ENCODE results near the gene PARP8. TPM values are rescaled to one million over a fixed set of nuclear protein-coding genes. Genes with fewer than 3 reads are reported as not detected.

Gene PARP8
- total and polyA plus RNA-seq, 4 donors: 11.6 to 59.4 (median 25.3) TPM

DNA sequence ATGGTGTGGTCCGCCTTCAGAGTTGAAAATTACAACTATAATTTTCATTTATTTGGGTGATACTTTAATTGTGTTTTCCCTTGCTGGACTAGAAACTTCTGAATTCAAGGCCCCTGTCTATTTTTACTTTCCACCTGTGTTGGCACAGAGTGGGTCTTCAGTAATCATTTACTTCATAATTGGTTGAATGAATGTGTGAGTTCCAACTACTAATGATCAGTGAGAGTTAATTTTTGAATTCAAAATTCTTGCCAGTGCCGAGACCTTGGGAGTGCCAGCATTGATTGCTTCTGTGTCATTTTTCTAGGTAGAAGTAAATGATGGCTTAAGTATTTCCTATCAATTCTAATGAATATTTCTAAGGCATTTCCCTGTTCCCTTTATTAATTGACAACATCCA lies 61.4 kb downstream of the PARP8 start:
- no peak overlapping the region for H3K9ac ChIP-seq (ENCODE audit: insufficient read depth in 1 of 2, low read length in 2 of 2)
- H3K27me3 ChIP-seq (ENCODE audit: control insufficient read depth in 3 of 3, insufficient read depth in 3 of 3, low read length in 2 of 3): no peaks in the 10 kb centered on the region
- no peak for DNase-seq
- H3K36me3 ChIP-seq (ENCODE audit: control insufficient read depth in 4 of 4, insufficient read depth in 4 of 4, low read length in 4 of 4): no peaks in the 10 kb centered on the region
- ATAC-seq (ENCODE audit: insufficient read depth, low FRiP score): no peak
- no peak overlapping the region for H3K4me3 ChIP-seq
- WGBS, 2 donors: 95 to 99% methylated on average over 2 of the region's 2 CpGs
- peaks cover 0 to 2% (median 0%) of the 10 kb centered on the region in 5 donors for H3K4me1 ChIP-seq (ENCODE audit: control insufficient read depth in 5 of 5, insufficient read depth in 5 of 5, low read length in 5 of 5)
- TF ChIP-seq, protein P1, sequence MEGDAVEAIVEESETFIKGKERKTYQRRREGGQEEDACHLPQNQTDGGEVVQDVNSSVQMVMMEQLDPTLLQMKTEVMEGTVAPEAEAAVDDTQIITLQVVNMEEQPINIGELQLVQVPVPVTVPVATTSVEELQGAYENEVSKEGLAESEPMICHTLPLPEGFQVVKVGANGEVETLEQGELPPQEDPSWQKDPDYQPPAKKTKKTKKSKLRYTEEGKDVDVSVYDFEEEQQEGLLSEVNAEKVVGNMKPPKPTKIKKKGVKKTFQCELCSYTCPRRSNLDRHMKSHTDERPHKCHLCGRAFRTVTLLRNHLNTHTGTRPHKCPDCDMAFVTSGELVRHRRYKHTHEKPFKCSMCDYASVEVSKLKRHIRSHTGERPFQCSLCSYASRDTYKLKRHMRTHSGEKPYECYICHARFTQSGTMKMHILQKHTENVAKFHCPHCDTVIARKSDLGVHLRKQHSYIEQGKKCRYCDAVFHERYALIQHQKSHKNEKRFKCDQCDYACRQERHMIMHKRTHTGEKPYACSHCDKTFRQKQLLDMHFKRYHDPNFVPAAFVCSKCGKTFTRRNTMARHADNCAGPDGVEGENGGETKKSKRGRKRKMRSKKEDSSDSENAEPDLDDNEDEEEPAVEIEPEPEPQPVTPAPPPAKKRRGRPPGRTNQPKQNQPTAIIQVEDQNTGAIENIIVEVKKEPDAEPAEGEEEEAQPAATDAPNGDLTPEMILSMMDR (IDR thresholded peaks at IDR 0.05; ENCODE audit: control extremely low read depth, extremely low read depth): no peak
- H3K9me3 ChIP-seq (ENCODE audit: control insufficient read depth in 4 of 4, insufficient read depth in 3 of 4, low read length in 3 of 4): no peaks in the 10 kb centered on the region
- H3K27ac ChIP-seq (ENCODE audit: low read depth in 1 of 2, low read length in 1 of 2): no peak overlapping the region

DNA sequence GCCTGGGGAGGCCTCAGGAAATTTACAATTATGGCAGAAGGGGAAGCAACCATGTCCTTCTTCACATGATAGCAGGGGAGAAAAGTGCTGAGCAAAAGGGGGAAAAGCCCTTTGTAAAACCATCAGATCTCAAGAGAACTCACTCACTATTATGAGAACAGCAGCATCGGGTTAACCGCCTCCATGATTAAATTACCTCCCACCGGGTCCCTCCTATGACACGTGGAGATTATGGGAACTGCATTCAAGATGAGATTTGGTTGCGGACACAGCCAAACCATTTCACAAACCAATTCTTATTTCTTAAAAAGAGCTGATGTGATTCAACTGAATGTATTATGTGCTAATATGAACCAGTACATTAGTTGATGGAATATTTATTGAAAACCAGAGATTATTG lies 63.9 kb downstream of the PARP8 start:
- DNase-seq: no peak
- Histone ChIP-seq H3K36me3 (ENCODE audit: control insufficient read depth in 4 of 4, insufficient read depth in 4 of 4, low read length in 4 of 4) (no peaks in the 10 kb centered on the region), H3K27ac (ENCODE audit: low read depth in 1 of 2, low read length in 1 of 2) (no peak overlapping the region), H3K4me3 (no peak overlapping the region), H3K27me3 (ENCODE audit: control insufficient read depth in 3 of 3, insufficient read depth in 3 of 3, low read length in 2 of 3) (no peaks in the 10 kb centered on the region), H3K9me3 (ENCODE audit: control insufficient read depth in 4 of 4, insufficient read depth in 3 of 4, low read length in 3 of 4) (no peaks in the 10 kb centered on the region), H3K9ac (ENCODE audit: insufficient read depth in 1 of 2, low read length in 2 of 2) (no peak overlapping the region), H3K4me1 (ENCODE audit: control insufficient read depth in 5 of 5, insufficient read depth in 5 of 5, low read length in 5 of 5) (peaks cover 0 to 2% (median 0%) of the 10 kb centered on the region in 5 donors)
- TF ChIP-seq, protein P1 (IDR thresholded peaks at IDR 0.05; ENCODE audit: control extremely low read depth, extremely low read depth): no peak
- no peak for ATAC-seq (ENCODE audit: insufficient read depth, low FRiP score)
- 74 to 95% methylated on average over 5 of the region's 5 CpGs for WGBS, 2 donors

DNA sequence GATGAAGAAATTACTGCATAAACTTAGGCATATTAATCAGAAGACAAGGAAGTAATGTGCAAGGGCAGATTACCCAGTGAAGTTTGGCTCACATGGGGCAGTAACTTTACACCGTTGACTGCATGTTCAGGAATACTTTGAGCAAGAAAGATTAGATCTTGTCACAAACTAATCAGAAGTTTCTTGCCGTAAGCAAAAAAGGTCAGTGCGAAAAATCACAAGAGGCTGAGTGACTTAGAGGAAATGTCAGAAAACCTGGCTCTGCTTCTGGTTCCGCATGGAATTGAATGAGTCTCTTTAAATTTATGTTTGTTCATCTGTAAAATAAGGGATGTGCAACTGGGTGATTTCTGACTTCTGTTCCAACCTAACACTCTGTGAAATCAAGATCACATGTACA lies 64.4 kb downstream of the PARP8 start:
- Histone ChIP-seq H3K4me1 (ENCODE audit: control insufficient read depth in 5 of 5, insufficient read depth in 5 of 5, low read length in 5 of 5) (peaks cover 0 to 2% (median 0%) of the 10 kb centered on the region in 5 donors), H3K27ac (ENCODE audit: low read depth in 1 of 2, low read length in 1 of 2) (no peak overlapping the region), H3K9ac (ENCODE audit: insufficient read depth in 1 of 2, low read length in 2 of 2) (no peak overlapping the region), H3K27me3 (ENCODE audit: control insufficient read depth in 3 of 3, insufficient read depth in 3 of 3, low read length in 2 of 3) (no peaks in the 10 kb centered on the region), H3K36me3 (ENCODE audit: control insufficient read depth in 4 of 4, insufficient read depth in 4 of 4, low read length in 4 of 4) (no peaks in the 10 kb centered on the region), H3K4me3 (no peak overlapping the region), H3K9me3 (ENCODE audit: control insufficient read depth in 4 of 4, insufficient read depth in 3 of 4, low read length in 3 of 4) (no peaks in the 10 kb centered on the region)
- DNase-seq (no peak), ATAC-seq (ENCODE audit: insufficient read depth, low FRiP score) (no peak)
- 81 to 84% methylated on average over 4 of the region's 4 CpGs for WGBS, 2 donors
- TF ChIP-seq, protein P1 (IDR thresholded peaks at IDR 0.05; ENCODE audit: control extremely low read depth, extremely low read depth): no peak

DNA sequence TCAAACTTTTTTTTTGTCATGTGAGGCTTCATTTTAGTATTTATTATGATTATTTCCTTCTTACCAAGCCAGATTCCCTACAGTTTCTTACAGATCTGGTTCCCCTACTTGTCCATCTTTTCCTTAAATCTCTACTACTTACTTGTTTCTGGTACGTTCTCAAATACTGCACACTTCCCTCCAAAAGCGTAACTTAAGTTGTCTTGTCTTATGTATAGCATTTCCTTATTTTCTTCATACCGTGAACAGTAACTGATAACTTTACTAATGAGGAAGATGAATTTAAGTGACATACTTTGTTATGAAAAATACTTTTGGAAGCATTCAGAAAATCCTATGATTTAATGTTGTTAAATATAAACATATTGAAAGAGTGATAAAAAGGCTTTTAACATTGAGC lies 67.3 kb downstream of the PARP8 start:
- Histone ChIP-seq H3K9ac (ENCODE audit: insufficient read depth in 1 of 2, low read length in 2 of 2) (no peak overlapping the region), H3K9me3 (ENCODE audit: control insufficient read depth in 4 of 4, insufficient read depth in 3 of 4, low read length in 3 of 4) (no peaks in the 10 kb centered on the region), H3K27ac (ENCODE audit: low read depth in 1 of 2, low read length in 1 of 2) (no peak overlapping the region), H3K36me3 (ENCODE audit: control insufficient read depth in 4 of 4, insufficient read depth in 4 of 4, low read length in 4 of 4) (no peaks in the 10 kb centered on the region), H3K4me1 (ENCODE audit: control insufficient read depth in 5 of 5, insufficient read depth in 5 of 5, low read length in 5 of 5) (no peaks in the 10 kb centered on the region), H3K4me3 (no peak overlapping the region), H3K27me3 (ENCODE audit: control insufficient read depth in 3 of 3, insufficient read depth in 3 of 3, low read length in 2 of 3) (no peaks in the 10 kb centered on the region)
- ATAC-seq (ENCODE audit: insufficient read depth, low FRiP score): no peak
- DNase-seq: no peak
- TF ChIP-seq, protein P1 (IDR thresholded peaks at IDR 0.05; ENCODE audit: control extremely low read depth, extremely low read depth): no peak
- WGBS, 2 donors: 69 to 80% methylated on average over 3 of the region's 3 CpGs
